HG02763 (cell line): ENCODE measurements around the gene PCED1A.
A peak's percentile ranks its signal among the peaks of the same experiment; 100 is the strongest.

Source experiments
- ATAC-seq: cut with Tn5 transposase; IDR thresholded peaks from one replicate; pipeline ENCODE4 v1.9.1; 2021; ENCODE audit warnings: mild to moderate bottlenecking, moderate library complexity; ENCODE audit not compliant: unreplicated experiment

The PCED1A gene

DNA sequence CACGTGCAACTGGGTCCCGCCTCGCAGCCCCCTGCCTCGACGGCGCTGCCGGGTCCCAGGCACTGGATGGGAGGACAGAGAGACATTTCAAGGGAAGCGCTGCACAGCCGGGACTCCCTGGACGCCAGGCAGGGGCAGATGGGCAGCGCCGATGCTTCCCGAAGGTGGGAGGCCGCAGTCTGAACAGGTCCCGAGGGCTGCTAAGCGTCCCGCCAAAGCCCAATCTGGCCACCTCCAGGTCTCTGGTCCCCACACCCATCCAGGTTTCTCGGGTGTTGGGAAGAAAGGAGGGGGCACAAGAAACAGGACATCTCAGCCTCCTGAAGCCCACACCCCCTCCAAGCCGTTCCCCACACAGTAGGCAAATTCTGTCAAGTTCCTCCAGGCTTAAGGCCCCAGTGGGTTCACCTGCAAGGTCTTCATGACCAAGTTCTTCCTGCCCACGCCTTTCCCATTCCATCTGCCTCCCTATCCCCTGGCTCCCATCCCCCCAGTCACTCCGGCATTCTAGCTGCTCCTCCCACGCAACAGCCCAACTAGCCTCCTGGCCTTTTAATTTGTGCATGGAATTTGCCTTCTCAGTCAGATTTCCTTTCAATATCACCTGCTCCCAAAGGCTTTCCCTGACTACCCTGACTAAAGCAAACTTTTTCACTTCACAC is 34.6 kb downstream of the PCED1A start:
- ATAC-seq: no peak

DNA sequence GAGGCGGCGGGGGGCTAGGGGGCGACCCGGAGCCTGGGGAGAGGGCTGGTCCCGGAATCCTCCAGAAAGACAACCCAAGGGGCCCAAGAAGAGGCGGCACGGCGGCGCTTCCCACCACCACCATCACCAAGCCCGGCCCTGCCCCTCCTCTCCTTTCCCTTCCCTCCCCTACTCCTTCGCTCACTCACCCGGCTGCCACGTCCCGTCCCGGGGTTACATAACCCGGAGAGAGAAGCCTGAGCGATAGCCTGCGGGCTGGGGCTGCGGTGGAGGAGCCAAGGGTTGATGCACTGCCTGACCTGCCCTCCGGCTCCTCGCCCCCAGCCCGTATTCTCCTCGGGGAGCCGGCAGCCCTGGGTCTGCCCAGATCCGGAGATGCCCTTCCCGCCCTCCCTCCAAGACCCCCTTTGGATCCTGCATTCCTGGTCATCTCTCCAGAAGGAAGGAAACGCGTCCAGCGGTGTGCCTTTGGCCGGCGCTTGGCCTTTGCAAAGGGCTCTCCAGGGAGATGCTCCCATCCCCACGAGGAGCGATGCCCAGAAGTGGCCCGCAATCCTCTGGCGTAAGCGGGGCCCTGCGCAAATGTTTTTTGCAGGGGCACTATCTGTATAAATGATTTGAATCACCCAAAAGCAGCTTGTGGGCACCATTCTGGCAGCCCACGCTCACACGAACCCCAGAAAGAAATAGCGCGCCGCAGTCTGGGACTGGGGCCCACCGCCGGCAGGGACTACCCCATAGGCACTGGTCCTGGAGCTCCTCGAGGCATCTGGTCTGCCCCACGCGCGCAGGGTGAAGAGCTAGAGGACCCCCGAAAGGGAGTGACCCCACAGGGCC is 35.4 kb downstream of the PCED1A start:
- no peak for ATAC-seq

DNA sequence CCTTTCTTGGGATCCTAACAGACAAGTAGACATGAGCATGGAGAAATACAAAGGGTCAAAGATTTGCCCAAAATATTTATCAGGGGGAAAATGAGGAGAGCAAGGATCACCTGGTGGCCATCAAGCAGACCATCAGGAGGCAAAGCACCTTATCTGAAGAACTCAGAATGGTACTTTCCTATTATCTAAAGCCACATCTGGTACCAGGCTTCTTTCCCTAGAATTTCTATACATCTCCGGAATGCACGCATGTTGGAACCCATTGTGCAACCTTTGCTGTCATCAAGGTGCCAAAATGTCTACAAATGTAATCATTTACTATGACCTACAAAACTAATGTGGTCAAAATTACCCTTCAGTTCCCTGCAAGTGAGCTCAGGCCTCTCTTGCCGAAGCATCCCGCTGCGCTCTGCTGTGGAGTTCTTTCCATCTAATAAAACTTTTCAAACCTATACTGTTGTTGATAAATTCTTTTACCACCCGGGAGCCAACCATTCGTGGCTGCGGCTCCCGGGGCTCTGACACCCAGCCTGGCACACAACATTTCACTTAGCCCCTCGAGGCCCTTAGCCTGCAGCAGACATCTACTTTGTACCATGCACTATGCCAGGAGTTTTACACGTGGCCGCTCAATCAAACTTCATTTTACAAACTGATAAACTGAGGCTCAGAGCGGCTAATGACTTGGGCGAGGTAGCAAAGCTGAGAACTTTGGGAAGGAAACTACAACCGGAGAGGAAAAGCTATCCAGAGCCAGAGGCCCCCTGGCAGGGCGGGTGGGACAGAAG is 36.2 kb downstream of the PCED1A start:
- ATAC-seq: no peak

DNA sequence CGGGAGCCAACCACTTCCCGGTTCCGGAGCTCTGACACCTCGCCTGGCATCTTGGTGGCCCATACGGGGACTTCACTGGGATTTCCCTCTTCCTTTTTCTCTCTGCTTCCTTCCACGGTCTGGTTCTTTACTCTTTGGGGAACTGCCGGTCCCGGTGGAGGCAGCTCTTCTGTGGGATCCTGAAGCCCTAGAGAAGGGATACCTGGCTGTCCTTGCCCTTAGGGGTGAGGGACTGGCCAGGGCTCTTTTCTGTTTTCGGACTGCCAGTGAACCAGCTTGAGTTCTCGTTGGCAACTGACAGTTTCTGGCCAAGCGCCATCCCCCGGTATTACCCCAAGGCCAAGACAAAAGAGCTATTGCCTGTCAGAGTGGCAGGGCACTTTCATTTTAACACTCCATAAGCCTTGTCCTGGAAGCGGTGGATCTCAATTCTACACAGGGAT is 39.1 kb downstream of the PCED1A start:
- ATAC-seq: no peak

DNA sequence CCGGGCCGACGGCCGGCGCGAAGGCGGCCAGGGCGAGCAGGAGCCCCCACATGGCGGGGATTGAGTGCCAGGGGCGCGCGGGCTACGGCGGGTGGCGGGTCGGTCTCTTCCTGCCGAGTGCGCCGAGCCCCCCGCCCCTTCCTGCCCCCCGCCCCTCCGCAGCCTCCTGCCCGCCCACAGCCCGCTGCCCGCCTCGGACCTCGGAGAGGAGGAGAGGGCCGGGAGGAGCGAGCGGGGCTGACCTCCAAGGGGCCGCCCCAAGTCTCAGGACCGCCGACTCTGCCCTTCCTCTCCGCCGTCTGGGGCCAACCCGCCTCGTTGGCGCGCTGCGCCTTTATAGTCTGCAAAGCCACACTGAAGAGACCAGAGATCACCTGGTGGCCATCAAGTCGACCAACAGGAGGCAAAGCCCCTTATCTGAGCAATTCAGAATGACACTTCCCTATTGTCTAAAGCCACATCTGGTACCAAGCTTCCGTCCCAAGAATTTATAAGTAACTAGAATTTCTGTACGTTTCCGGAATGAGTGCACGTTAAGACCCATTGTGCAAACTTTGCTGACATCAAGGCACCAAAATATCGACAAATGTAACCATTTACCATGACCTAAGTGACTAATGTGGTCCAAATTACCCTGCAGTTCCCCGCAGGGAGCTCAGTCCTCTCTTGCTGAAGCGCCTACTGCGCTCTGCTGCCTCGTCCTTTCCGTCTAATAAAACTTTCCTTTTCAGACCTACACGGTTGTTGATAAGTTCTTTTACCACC is 39.8 kb downstream of the PCED1A start, which contains the start of gene CPXM1:
Gene CPXM1, minus strand, starts transcription at position 107 of the 765 bp plus-strand sequence. Its CDS starts 55 bp downstream, at position 52.
- peak; percentile 42 for ATAC-seq

DNA sequence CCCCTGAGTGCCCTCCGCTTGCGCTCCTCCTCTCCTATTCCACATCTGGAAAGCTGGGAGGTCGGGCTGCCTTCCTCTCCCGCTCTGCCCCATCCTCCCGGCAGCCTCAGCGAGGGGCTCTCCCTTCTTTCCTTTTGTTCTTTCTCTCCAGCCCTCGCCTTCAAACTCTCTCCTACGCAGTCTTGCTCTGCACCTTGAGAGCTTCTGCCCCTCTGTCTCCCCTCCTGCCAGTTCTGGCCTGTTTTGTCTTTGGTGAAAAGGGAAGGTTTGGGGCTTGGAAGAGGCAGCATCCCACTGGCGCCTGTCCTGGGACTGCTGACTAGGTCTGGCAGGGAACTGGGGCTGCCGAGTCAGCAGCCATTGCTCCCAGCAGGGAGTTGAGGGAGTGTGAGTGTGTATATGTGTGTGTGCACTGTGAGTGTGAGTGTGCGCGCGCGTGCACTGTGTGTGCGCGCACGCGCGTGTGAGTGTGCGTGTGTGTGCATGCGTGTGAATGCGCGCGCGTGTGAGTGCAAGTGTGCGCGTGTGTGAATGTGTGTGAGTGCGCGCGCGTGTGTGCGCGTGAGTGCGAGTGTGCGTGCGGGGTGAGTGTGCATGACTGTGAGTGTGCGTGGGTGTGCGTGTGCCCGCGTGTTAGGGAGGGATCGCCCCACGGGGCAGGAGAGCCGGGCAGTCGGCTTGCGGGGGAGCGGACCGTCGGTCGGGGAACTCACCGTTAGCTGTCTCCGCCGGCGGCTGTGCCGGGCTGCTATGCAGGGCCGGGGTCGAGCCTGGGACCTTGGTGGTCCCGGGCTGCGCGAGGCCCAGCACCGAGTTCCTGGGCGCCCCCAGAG is 40.6 kb downstream of the PCED1A start:
- peak; percentile 27 for ATAC-seq

DNA sequence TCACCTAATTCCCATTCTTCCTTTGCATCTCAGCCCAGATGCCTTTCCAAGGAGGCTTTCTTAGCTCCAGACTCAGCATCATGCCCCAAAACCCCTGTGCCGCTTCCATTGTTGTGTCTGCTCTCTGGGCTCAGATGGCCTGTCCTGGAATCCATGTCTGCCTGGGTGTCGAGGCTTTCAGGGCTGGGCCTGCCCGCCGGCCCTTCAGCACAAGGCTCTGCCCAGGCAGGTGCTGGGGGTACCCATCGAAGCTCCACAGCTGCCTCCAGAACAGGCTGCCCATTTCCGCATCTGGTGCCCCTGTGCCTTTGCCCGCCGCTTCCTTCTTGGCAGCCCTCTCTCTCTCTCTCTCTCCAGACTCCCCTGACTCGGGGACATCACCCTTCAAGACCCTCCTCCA is 41.2 kb downstream of the PCED1A start:
- ATAC-seq: no peak

DNA sequence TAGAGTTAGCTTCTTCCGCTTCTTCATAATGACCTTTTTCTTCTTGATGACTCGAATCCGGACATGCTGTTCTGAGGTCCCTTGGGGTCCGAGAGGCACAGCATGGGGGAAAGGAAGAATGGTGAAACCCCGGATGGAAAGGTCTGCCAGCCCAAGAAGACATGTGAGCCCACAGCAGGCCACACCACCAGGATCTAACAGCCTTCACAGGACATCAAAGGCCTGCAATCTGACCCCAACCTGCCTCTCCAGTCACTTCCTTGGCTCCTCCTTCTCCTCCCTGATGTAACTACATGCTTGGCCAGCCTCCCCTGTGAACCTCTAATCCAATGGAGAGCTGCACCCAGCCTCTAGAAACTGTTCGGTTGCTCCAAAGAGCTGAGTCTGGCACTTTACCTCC is 41.6 kb downstream of the PCED1A start:
- no peak for ATAC-seq

DNA sequence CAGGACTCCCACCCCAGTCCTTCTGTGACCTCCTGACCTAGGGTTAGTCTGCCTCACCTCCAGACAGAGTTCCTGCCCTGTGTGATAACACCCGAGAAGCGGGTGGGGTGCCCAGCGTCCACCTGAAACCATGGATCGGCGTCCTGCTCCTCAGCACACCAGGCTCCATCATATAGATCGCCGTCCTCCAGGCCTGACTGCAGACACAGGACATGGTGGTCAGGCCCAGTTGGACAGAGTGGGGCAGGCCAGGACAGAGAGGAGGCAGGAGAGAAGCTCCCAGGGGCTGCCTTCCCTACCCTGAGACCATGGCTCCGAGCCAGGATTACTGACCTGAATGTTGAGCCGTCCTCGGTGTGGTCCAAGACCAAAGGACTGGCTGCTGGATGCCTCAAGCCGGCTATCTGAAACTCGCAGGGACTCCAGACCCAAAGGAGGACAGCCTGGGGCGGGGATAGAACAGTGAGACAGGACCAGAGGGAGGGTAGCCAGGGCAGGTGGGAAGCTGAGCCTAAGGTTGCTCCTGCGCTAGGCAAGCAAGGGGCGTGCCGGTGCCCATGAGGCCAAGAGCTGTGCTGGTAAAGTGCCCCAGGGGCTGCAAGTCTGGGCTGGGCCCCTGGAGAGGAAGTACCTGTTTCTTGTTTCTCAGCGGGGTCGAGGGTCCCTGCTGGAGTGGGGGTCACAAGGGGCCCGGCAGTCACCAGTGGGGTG is 42.2 kb downstream of the PCED1A start:
- no peak for ATAC-seq

DNA sequence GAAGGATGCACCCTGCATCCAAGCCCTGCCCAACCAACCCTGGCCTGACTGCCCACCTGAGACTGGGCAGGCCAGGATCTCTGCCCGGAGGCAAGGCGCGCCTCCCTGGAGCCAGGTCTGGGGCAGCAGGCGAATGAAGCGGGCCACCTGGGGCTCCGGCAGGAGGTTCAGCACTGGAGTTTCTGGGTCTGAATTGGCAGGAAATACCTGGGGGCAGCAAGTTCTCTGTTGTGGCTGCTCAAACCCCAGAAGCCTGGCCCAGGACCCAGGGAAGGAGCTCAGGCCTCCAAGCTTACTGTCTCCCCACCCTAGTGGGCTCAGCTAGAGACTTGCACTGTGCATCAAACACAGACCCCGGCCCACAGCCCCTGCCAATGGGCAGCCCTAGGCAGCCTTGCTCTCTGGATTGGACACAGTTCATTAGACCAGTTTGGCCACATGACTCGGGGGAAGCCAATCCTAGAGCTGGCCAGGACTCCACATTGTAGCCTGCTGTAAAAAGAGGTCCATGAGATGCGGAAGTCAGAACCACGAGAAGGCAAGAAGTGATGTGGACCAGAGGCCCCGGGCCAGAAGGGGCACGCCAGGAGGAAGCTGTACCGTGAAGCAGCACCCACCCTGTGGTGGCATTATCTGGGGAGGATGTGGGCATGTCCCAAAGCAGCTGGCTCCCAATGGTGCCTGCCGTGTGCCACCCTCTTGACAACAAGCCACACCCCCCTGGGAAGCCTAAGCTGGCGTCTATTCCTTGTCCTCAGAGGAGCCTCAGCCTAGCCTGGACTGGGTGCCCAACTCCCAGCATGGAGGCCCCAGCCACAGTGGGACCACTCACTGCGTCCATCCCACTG is 43.1 kb downstream of the PCED1A start:
- no peak for ATAC-seq

DNA sequence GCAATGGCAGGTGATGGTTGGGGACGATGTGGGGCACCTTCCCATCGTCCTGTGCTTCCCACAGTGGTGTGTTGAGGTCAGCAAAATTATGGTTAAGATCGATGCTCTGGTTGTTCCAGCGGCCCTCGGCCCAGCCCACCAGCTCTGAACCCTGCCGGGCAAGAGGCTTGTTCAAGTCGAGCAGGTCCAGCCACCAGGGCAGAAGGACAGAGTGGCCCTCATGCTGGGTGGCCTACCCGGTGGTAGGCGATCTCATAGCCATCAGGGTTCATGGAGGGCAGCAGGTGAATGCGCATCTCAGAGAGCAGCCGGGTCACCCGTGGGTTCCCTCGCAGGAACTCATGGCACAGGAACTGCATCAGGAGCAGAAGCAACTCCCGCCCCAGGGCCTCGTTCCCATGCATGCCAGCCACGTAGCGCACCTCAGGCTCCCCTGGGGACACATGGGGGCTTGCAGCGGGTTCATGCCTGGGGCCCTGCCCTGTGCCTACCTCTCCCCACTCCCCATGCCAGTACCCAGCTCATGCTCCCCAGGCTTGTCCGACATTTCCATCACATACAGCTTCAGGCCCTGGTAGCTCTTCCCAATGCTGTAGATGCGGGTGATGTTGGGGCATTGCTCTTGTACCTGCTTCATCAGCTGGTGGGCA is 44.3 kb downstream of the PCED1A start:
- ATAC-seq: no peak

DNA sequence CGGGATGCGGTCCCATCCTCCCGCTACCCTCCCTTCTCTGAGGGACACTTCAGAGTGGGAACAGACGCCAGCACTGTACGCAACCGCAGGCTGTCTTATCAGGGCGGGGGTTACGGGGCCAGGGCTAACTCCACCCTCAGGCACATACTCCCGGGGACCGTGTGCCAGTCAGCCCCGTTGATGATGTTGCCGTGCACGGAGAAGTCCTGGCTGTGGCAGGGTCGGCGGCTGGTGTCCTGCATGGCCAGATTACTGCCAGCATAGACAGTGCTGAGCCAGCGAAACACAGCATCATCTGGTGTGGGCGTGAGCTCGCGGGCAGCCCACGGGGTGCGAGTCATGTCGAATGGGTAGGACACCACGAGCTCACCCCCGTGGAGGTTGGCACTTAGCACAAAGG is 45.0 kb downstream of the PCED1A start:
- no peak for ATAC-seq

DNA sequence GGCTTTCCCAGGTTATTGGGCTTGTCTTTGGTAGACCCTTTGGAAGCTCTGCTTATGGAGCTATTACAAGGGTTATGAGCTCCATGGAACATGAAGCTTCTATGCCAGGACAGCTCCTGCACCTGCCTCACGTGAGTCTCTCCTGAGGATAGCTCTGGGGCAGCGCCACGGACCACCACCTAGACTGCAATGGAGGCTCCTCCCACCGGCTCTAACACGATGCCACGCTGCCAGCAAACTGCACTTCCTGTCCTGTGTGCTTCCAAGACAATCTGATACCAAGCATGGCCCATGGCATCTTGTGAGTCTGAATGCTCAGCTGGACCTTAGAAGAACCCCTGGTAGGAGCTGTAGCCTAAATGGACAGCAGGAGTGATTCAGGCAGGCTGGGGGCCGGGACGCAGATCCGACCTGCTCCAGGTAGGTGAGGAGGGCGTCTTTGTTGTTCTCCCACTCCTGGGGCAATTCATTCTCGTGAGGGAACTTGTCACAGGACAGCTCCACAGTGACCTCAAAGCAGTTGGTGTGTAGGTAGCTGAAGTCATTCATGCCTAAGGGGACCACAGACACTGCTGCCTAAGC is 45.5 kb downstream of the PCED1A start:
- no peak for ATAC-seq

DNA sequence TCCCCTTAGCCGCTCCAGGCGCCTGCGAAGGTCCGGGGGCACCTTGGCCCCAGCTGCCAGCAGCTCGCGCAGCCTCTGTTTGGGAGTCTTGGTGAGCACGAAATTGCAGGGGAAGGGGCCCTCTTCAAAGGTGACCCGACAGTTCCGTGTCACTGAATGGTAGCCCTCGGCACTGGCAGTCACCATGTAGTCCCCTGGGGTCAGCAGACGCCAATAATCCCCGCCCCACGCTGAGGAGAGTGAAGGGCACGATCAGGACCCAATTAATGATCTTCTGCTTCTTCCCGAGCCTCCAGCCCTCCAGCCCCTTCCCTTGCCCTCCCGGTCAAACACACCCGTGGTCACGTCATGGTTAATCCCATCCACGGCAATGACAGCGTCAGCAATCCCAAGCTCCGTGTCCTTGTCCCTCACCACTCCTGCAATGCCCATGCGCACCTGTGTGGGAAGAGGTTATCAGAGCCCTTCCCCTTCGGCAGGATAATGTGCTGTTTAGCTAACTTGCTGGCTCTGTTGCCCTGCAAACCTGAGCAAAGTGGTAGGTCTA is 46.2 kb downstream of the PCED1A start:
- no peak for ATAC-seq

DNA sequence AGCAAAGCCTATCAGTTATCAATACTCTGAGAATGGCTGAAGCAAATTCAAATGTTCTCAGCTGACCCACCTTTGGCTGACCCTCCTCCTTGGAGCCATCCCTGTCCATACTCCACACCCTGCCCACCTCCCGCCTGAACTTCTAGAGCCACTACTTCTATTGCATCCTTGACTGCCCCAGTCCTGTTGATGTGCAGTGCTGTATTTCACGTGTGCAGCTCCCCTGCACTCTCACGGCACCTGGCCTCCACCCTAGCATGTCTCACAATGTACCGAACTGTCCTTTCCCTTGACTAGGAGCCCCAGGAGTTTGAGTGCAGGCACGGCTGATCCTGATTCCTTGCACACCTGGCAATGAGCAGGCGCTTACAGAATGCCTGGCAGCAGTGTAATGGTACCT is 47.0 kb downstream of the PCED1A start:
- ATAC-seq: no peak
